ENCODE measurements around the gene WWOX.

DNA sequence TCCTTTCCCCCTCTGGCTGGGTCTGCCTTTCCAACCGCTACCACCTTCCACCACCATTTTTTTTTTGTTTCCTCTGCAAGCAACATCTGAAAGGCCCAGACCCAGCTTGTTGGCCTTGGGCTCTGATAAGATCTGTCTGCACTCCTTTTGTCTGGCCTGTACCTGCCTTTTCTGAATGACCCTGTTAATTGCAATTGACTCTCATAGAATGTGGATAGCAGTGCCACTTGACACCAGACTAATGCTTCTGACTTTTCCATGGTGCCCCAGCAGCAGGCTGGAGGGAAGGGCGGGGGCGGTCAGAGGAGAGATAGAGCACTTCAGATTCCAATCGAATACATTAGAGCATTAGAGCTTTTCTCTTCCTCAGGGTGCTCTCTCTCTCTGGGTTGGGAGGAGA is 538.9 kb downstream of the WWOX start:
- TF ChIP-seq, protein P1, sequence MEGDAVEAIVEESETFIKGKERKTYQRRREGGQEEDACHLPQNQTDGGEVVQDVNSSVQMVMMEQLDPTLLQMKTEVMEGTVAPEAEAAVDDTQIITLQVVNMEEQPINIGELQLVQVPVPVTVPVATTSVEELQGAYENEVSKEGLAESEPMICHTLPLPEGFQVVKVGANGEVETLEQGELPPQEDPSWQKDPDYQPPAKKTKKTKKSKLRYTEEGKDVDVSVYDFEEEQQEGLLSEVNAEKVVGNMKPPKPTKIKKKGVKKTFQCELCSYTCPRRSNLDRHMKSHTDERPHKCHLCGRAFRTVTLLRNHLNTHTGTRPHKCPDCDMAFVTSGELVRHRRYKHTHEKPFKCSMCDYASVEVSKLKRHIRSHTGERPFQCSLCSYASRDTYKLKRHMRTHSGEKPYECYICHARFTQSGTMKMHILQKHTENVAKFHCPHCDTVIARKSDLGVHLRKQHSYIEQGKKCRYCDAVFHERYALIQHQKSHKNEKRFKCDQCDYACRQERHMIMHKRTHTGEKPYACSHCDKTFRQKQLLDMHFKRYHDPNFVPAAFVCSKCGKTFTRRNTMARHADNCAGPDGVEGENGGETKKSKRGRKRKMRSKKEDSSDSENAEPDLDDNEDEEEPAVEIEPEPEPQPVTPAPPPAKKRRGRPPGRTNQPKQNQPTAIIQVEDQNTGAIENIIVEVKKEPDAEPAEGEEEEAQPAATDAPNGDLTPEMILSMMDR (IDR thresholded peaks at IDR 0.05): no peak
- TF ChIP-seq POLR2A (IDR thresholded peaks at IDR 0.05) (no peak), EP300 (IDR thresholded peaks at IDR 0.05) (no peak), POLR2AphosphoS5 (IDR thresholded peaks at IDR 0.05) (no peak)
